Hematopoietic multipotent progenitor cell treated with erythropoietin and hydrocortisone succinate and interleukin-3 and kit ligand, for 4 days (in vitro differentiated cells): Measurements from ENCODE around the gene SPRN.
"Not testable (repeated sequence)": the region's sequence is repeated elsewhere in the genome, so short reads cannot be mapped to it uniquely, and the experiment has no call there.

Experiments used
- DNase-seq: peaks from one replicate; pipeline ENCODE4 v3.0.0-alpha.2; 2015

The SPRN gene

DNA sequence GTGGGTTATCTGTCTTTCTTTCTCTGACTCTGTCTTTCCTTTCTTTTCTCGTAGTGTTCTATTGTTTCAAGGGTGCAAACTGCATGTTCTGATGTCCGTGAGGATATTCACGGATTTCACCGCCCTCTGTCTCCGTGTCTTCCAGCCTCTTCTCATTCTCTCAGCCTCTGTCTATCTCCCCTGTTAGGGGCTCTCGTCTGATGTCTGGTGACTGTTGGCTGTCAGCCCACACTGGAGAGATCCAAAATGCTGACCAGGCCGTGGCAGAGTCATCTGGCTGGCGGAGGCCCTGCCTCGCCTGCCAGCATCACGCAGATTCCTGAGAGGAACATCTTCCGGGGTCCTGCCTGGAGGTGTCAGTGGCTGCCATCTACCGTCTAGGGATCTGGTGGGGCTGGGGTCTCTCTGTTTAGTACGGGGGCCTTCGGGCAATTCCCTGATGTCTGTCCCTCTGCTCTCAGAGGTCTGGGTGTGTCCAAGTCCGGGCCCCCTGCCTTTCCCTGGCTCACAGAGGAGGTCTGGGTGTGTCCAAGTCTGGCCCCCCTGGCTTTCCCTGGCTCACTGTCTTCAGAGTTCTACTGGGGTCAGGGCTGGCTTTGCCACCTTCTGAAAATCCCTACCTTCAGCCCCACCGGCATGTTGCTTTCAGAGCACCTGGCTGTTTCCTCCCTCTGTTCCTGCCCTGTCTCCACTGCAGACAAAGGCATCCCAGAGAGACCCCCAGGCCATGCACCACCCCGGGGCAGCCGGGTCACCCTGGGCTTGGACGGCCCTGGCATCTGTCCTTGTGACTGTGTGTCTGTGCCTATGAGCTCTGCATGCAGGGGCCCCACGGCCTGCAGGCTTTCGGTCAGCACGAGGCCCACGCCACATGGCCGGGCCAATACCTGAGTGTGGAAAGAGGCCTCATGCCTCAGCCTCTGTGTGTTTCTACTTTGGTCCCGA, 15.4 kb upstream of the SPRN start:
- no peak for DNase-seq

DNA sequence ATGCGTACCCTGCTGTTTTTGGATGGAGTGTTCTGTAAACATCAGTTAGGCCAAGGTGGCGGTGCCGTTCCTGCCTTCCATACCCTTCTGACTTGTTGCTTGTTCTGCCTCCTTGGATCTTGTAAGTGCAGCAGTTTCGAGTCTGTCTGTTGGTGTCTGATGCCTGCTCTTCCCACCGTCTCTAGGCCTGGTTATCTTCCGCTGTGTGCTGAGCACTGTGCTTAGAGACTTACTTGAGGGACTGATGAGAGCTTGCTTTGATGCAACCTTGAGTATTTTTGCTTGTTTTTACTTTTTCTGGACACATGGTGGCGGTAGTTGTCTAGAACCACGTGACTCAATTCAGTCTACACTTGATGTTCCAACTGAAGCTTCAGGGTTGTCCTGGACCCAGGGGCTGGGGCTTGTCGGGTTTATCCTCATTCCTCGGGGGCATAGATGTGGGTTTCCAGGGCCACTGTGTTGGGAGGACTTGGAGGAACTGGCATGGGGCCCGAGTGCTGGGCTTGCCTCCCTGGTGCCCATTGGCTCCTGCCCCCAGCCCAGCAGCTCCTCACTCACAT, 14.4 kb upstream of the SPRN start:
- DNase-seq = peak; percentile 74

GRCh38 chr10:133432789-133433188, 8.4 kb upstream of the SPRN start:
- DNase-seq = not testable (repeated sequence)

- DNase-seq = not testable (repeated sequence)
Observed at GRCh38 chr10:133431888-133432613, 7.6 kb upstream of the SPRN start.

- DNase-seq = not testable (repeated sequence)
Observed at GRCh38 chr10:133429571-133429970, 5.1 kb upstream of the SPRN start.

- DNase-seq = not testable (repeated sequence)
Observed at GRCh38 chr10:133424102-133424501, 323 bp downstream of the SPRN start.

DNA sequence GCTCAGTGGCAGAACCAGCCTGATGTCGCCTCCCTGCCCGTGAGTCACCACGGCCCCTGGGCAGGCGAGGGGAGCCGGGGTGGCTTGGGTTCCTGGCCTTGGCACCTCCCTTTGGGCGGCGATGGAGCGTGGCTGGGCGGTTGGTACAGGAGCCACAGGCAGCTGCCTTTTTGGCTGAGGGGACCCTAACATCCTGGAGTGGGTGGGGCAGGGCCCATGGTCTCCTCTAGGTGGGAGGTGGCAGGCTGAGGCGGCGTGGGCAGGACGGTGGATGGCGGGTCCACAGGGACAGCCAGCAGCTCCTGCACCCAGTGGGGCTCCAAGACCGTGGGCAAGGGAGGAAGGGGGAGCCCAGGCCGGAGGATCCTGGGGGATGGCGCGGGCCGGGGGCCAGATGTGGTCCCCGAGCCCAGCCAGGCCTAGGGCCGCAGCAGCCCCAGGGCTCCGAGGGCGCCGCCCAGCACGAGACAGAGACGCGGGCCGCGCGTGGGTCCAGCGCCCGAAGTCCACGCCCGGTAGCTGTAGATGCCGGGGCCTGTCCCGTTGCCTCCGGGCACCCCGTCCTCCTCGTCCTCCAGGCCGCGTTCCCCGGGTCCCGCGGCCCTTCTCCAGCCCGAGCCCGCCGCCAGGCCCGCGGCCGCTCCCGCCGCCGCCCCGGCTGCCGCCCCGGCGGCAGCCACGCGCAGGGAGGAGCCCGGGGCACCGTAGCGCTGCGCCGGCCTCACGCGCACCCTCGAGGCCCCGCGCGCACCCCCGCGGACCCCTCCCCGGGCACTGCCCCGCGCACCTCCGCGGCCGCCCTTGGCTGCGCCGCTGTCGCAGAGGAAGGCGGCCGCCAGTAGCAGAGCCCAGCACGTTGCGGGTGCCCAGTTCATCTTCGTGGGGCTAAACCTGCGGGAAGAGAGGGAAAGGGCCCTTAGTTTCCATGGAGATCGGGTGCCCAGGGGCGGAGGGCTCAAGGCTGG, 1.3 kb downstream of the SPRN start:
- peak; percentile 26 for DNase-seq

- DNase-seq = no peak
Observed at GRCh38 chr10:133422223-133422806, 2.1 kb downstream of the SPRN start.

- no peak for DNase-seq
Observed at GRCh38 chr10:133421336-133422222, 2.8 kb downstream of the SPRN start.

DNA sequence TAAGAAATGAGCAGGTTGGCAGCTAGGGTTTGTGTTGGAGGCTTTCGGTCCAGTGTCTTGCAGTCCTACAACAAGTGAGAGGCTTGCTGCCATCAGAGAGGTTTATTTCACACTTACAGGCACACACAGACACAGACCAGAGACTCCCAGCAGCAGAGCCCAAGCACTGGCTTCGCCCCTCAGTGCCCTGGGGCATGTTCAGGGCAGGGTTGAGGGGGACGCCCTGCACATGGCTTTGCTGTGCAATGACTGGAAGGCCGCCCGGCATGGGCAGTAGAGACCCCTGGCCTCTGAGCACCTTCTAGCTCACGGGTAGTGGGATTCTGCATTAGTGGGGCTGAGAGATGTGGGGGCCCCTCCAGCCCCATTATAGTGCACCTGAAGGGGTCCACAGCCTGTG, 3.8 kb downstream of the SPRN start:
- DNase-seq = no peak

GRCh38 chr10:133420028-133420427, 4.4 kb downstream of the SPRN start:
- no peak for DNase-seq

DNA sequence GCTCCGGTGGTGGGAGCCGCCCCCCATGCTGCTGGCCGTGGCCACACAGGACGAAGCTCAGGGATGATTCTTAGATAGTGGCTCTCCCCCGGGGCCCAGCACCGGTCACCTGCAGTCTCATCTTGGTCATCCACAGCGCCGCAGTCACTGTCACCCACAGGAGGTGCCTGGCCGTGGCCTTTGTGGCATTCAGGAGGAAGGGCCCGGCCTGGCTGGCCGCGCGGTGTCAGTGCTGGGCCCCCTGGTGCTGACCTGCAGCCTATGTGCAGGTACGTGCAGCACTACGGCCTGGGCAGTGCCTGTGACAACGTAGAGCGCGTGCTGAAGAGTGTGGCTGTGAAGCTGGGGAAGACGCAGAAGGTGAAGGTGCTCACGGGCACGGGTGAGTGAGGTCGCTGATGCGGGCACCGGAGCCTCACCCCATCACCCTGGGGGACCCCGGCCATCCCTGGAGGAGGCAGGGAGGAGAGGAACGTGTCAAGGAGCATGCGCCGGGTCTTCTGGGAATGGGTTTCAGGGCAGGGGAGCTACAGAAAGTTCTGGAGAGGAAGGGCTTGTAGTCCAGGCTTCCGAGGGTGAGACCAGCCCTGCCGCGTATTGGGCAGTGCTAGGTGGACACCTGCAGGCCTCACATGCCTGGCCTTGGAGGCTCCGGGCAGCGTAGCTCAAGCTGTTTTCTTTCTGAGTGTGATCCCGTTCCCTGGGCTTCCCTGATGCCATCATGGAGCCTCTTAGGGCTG, 5.0 kb downstream of the SPRN start:
- DNase-seq = no peak

DNA sequence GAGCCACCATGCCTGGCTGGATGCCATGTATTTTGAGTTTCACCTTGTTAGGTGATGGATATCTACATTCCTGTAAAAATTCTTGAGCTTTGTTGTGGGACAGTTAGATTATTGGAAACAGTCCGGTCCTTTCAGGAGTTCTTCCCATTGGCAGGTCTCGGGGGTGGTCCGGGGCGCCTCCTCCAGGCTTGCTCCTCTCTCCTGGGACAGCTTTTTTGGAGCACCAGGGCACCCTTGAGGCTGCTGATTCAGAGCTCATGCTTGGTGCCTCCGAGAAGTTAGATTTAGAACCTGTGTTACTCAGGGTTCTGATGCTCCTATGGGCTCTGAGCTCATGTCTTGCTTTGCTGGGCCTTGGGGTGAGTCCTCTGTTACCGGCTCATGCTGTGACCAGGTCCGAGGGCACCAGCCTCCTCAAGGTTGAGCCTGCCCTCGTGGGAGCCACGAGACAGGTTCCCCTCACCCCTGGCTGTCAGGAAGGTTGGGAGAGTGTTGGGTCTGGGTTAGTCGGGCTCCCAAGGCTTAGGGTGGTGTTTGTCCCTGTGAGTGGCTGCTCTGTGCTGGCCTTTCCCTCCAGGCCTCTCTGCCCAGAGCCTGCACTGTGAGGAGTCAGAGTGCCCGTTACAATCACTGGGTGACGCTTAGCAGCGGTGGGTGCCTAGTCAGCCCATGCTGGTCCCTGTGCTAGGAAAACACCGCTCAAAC, 6.0 kb downstream of the SPRN start:
- DNase-seq = no peak

GRCh38 chr10:133415752-133416151, 8.7 kb downstream of the SPRN start:
- no peak for DNase-seq

DNA sequence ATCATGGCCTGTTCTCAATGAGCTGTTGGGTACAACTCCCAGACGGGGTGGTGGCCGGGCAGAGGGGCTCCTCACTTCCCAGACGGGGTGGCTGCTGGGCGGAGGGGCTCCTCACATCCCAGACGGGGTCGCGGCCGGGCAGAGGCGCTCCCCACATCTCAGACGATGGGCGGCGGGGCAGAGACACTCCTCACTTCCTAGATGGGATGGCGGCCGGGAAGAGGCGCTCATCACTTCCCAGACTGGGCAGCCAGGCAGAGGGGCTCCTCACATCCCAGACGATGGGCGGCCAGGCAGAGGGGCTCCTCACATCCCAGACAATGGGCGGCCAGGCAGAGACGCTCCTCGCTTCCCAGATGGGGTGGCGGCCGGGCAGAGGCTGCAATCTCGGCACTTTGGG, 10.0 kb downstream of the SPRN start:
- DNase-seq = not testable (repeated sequence)

DNA sequence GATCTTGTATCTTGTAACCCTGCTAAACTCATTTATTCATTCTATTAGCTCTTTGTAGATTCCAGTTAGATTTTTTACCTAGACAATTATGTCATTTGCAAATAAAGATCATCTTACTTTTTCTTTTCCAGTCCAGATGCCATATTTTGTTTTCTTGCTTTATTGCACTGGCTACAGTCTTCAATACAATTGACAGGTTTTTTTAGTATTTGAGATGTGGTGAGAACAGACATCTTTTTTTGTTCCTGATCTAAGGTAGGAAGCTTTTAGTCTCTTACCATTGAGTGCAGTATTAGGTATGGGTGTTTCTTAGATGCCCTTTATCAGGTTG, 12.1 kb downstream of the SPRN start:
- no peak for DNase-seq

- no peak for DNase-seq
Observed at GRCh38 chr10:133411523-133412380, 12.7 kb downstream of the SPRN start.

DNA sequence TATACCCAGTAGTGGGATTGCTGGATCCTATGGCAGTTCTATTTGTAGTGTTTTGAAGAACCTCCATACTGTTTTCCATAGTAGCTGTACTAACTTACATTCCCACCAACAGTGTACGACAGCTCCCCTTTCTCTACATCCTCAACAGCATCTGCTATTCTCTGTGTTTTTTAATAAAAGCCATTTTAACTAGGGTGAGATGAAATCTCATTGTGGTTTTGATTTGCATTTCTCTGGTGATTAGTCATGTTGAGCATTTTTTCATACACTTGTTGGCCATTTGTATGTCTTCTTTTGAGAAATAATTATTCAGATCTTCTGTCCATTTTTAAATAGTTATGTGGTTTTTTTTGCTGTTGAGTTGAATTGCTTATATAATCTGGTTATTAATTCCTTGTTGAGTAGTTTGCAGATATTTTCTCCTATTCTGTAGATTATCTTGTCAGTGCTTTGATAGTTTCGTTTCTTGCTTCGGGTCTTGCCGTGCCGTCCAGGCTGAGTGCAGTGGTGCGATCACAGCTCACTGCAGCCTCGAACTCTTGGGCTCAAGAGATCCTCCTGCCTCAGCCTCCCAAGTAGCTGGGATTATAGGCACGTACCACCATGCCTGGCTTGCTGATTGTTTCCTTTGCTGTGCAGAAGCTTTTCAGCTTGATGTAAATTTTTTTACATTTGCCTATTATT, 18.4 kb downstream of the SPRN start:
- no peak for DNase-seq
